Coronary artery (tissue), 2 donors: ENCODE data around the gene SAMD5.

Source experiments
- DNase-seq: peaks from one replicate; pipeline ENCODE4 v3.0.0-alpha.2; 2017; ENCODE audit warnings: low spot score
- H3K27ac ChIP-seq, 2 donors: fragments of 200-600 bp; sonication (generic); one replicate each; pipeline ENCODE4 v1.5.1; 2016 to 2019
- H3K4me3 ChIP-seq: fragments of 200-600 bp; sonication (generic); 2 replicates; pipeline ENCODE4 v1.5.1; 2016; ENCODE audit warnings: mild to moderate bottlenecking, moderate library complexity
- TF ChIP-seq, protein P1 (sequence below): fragments of 200-600 bp; sonication (generic); IDR thresholded peaks from one replicate; pipeline ENCODE4 v1.5.1; 2019; ENCODE audit warnings: antibody characterized with exemption

The SAMD5 gene

DNA sequence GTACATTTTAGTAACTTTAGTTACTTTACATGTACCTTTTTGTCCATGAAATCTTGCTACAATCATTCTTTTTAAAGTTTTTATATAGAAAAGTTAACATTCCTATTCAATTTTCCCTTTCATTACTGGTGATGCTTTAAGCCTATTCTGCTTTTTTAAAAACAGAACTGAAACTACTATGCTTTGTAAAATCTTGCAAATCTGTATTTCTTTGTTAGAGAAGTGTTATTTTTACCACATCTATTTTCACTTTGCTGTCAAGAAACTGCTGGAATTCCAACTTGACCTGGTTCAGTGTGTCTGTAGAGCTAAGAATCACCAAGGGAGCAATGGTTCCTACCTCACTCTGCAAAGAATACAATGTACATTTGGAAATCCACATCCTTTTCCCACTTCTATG is 21.8 kb upstream of the SAMD5 start:
- H3K27ac ChIP-seq = no peak overlapping the region
- DNase-seq = no peak
- TF ChIP-seq, protein P1, sequence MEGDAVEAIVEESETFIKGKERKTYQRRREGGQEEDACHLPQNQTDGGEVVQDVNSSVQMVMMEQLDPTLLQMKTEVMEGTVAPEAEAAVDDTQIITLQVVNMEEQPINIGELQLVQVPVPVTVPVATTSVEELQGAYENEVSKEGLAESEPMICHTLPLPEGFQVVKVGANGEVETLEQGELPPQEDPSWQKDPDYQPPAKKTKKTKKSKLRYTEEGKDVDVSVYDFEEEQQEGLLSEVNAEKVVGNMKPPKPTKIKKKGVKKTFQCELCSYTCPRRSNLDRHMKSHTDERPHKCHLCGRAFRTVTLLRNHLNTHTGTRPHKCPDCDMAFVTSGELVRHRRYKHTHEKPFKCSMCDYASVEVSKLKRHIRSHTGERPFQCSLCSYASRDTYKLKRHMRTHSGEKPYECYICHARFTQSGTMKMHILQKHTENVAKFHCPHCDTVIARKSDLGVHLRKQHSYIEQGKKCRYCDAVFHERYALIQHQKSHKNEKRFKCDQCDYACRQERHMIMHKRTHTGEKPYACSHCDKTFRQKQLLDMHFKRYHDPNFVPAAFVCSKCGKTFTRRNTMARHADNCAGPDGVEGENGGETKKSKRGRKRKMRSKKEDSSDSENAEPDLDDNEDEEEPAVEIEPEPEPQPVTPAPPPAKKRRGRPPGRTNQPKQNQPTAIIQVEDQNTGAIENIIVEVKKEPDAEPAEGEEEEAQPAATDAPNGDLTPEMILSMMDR = no peak
- H3K4me3 ChIP-seq = no peak overlapping the region

DNA sequence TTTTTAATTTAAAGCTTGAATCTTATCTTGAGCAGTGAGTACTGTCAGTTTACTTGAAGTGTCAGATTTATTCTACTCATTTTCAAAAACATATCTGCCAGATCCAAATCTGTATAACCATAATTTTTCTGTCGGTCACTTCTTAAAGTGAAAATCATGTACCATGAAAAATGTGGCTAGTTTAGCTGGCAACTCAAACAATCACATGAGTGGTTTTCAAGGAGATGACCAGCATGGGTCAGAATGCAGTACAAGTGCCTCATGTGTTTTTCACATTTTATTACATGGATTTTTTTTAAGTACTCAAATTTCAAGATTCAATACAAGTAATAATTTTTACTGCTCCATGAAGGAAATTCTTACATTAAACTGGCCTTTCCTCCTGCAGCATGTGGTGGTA is 11.0 kb upstream of the SAMD5 start:
- H3K27ac ChIP-seq = no peak overlapping the region
- TF ChIP-seq, protein P1 = no peak
- no peak for DNase-seq
- H3K4me3 ChIP-seq = no peak overlapping the region

DNA sequence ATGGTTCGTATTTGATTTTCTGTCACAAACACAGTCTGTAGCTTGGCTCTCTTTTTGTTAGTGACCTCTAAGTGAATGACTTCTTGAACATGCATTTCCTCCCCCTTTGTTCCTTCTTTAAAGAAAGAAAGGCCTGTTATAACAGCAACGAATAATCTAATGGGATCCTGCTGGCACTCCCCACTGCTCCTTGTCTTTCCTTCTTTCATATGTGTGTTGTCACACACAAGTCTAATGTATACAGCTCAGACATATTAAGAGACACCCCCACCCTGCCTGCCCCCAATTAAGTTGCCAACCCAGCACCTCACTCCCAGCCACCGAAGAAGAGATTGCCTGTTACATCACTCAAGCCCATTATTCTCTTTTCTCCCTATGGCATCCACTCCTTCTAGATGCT is 4.9 kb upstream of the SAMD5 start:
- Histone ChIP-seq H3K4me3 (no peak overlapping the region), H3K27ac (no peak overlapping the region)
- TF ChIP-seq, protein P1 = no peak
- no peak for DNase-seq

DNA sequence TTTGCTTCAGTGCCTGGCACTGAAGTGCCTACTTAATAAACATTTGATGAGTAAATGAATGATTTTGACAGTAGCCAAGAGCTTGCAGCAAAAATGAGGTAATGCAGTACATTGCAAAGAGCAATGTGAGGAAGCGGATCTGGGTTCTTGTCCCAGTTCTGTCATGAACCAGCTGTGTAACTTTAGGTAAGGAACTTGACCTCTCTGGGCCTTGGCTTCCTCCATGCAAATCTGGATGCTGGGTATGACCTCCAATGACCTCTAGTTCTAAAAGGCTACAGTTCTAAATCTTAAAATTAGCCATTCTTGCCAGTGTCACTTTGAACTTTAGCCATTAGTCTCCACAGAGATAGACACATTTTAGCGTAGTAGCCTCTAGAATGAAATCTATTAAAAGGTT is 3.6 kb upstream of the SAMD5 start:
- no peak for DNase-seq
- TF ChIP-seq, protein P1 = no peak
- no peak overlapping the region for H3K4me3 ChIP-seq
- H3K27ac ChIP-seq = no peak overlapping the region

DNA sequence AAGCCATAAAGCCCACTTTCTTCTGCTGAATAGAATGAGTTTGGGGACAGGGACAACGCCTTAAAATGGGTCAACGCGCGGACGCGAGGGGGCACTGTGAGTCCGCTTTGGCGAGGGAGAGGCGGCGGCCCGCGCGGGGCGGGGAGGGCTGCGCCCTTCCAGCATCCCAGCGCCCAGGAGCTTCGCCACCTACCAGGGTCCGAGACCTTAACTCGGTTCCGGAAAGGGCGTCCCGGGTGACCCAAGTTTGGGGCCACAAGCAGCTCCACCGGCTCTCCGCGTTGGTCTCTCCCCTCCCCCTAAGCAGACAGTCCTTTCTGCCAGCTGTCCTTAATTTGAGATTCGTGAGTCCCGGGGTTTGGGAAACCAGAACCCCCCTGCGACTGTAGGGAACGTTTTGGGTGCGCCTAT is 1.8 kb upstream of the SAMD5 start:
- no peak for DNase-seq
- H3K27ac ChIP-seq = no peak overlapping the region
- H3K4me3 ChIP-seq = peak overlapping the region; percentile 85
- TF ChIP-seq, protein P1 = peak; percentile 77

DNA sequence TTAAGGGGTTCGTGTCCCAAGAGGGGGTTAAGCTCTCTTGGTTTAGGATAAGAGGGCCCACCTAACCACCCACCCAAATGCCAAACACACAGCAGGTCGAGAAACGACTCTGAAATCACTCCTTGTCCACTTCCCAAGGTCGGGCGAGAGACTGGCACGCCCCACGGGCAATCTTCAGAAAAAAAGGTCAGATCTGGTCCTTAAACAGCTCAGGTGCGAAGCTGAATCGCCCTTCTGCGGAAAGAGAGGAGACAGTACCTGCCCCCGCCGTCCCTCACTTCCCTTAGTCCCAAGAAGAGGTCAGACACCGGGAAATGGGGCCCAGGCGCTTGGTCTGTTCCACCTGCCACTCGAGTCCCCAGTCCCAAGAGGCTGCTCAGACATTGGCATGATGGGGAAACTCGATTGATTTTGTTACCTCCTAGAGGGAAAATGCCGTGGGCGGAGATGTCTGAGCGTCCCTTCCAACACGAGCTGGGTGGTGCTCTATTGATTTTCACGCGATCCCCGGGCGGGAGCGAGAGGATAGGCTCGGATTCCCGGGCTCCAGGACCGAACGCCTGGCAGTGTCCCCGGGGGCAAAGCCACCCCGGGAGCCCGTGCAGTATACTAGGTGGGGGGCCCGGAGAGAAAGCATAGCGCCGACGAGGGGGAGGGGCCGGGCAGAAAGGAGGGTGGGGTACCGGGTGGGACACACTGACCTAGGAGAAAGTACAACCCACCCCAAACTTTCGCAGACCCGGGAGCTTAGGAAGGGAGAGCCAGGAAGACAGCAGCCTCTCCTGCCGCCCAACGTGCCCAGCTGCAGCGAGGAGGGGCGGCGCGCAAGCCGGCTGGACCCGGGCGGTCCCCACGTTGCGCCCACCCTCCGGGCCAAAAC is 1.1 kb upstream of the SAMD5 start:
- no peak for DNase-seq
- Histone ChIP-seq H3K27ac (peak overlapping the region; percentile 41 to 66), H3K4me3 (peak overlapping the region; percentile 85)
- TF ChIP-seq, protein P1 = no peak
